ENCODE results near the gene ELSPBP1.
"Not testable (repeated sequence)": the region's sequence is repeated elsewhere in the genome, so short reads cannot be mapped to it uniquely, and the experiment has no call there.

GRCh38 chr19:47955936-47956335 is 38.5 kb upstream of the ELSPBP1 start:
- not testable (repeated sequence) for TF ChIP-seq CTCF (IDR thresholded peaks at IDR 0.05; ENCODE audit: low read length); EZH2 (optimal IDR thresholded peaks at IDR 0.05; ENCODE audit: low read depth, low read length); EZH2phosphoT487 (IDR thresholded peaks at IDR 0.05; ENCODE audit: low read length)

Data from MM.1S (cell line).